SK-N-MC (cell line): ENCODE results near the gene DIAPH2.

Experiments used
- DNase-seq: peaks from one replicate; pipeline ENCODE4 v3.0.0-alpha.2; 2011; ENCODE audit warnings: low read depth, low spot score
- H3K27ac ChIP-seq: fragments of 200-600 bp; sonication (generic); 2 replicates; pipeline ENCODE4 v1.5.1; 2016; ENCODE audit warnings: mixed run types
- H3K36me3 ChIP-seq: fragments of 200-600 bp; sonication (generic); 2 replicates; pipeline ENCODE4 v1.6.1; 2017; ENCODE audit warnings: antibody characterized with exemption, low read length, mixed read lengths; ENCODE audit not compliant: insufficient read depth
- H3K4me3 ChIP-seq: fragments of 200-600 bp; sonication (generic); 2 replicates; pipeline ENCODE4 v1.5.1; 2016
- H3K9ac ChIP-seq: fragments of 200-600 bp; sonication (generic); 2 replicates; pipeline ENCODE4 v1.8.0; 2017; ENCODE audit warnings: mixed run types, mixed read lengths; ENCODE audit not compliant: insufficient read length
- H3K9me3 ChIP-seq: fragments of 200-600 bp; sonication (generic); 2 replicates; pipeline ENCODE4 v1.6.1; 2017; ENCODE audit warnings: low read depth, mild to moderate bottlenecking, antibody characterized with exemption, low read length, moderate library complexity, mixed read lengths
- EZH2 ChIP-seq: fragments of 200-600 bp; sonication (generic); IDR thresholded peaks from one replicate; pipeline ENCODE4 v1.6.1; 2017; ENCODE audit warnings: antibody characterized with exemption
- FOXP2 ChIP-seq: optimal IDR thresholded peaks from 2 replicates; pipeline ENCODE3; 2011; ENCODE audit warnings: mild to moderate bottlenecking, moderate library complexity; ENCODE audit not compliant: insufficient read depth; ENCODE audit errors: extremely low read length, control extremely low read depth
- POLR2AphosphoS5 ChIP-seq: IDR thresholded peaks from 2 replicates; pipeline ENCODE4 v1.6.1; 2012; ENCODE audit warnings: mild to moderate bottlenecking, low read depth, low read length, borderline replicate concordance

The DIAPH2 gene

DNA sequence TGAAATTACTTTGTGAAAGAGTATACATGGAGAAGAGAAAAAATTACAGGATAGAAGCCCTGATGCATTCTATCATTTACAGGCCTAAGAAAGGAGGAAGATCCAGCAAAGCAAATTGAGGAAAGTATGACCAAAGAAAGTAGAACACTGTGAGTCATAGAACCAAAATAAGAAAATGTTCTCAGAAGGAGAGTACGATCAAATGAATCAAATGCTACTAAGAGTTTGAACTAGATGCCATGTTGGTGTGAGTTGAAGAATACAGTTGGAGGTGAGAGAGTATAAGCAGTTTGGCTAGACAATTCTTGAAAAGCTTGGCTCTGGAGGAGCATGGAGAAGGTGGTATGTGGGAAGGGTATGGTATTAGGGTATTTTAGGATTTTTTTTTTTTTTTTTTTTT lies 360.8 kb downstream of the DIAPH2 start:
- no peak overlapping the region for H3K27ac ChIP-seq
- TF ChIP-seq POLR2AphosphoS5 (no peak), EZH2 (no peak), FOXP2 (no peak)
- no peaks in the 10 kb centered on the region for H3K36me3 ChIP-seq
- H3K4me3 ChIP-seq, result no peak overlapping the region
- no peak overlapping the region for H3K9ac ChIP-seq
- no peak for DNase-seq
- H3K9me3 ChIP-seq, result no peaks in the 10 kb centered on the region

DNA sequence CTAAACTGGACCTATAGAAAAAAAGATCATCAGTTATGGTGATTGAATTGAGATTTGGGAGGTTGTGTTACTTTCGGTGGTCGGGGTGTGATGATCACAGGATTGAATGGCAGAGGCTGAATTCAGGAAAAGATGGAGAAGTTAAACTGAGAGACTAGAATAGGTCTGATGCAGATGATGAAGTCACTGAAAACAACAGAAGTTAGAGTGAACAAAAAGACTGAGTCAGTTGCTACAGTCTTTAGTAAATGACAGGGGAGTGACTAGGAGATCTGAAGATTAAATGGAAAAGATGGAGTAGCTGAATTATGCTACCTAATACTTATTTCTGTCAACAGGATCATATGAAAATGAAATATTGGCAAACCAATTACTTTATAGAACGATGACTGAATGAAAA lies 362.2 kb downstream of the DIAPH2 start:
- Histone ChIP-seq H3K27ac (no peak overlapping the region), H3K9ac (no peak overlapping the region), H3K4me3 (no peak overlapping the region), H3K9me3 (no peaks in the 10 kb centered on the region), H3K36me3 (no peaks in the 10 kb centered on the region)
- no peak for DNase-seq
- TF ChIP-seq EZH2, result no peak
- TF ChIP-seq POLR2AphosphoS5, result no peak
- no peak for TF ChIP-seq FOXP2

- Histone ChIP-seq H3K4me3 (no peak overlapping the region), H3K36me3 (no peaks in the 10 kb centered on the region), H3K27ac (no peak overlapping the region), H3K9me3 (no peaks in the 10 kb centered on the region), H3K9ac (no peak overlapping the region)
- DNase-seq, result no peak
- TF ChIP-seq FOXP2 (no peak), EZH2 (no peak), POLR2AphosphoS5 (no peak)
Observed at GRCh38 chrX:97050392-97050791, 365.8 kb downstream of the DIAPH2 start.

DNA sequence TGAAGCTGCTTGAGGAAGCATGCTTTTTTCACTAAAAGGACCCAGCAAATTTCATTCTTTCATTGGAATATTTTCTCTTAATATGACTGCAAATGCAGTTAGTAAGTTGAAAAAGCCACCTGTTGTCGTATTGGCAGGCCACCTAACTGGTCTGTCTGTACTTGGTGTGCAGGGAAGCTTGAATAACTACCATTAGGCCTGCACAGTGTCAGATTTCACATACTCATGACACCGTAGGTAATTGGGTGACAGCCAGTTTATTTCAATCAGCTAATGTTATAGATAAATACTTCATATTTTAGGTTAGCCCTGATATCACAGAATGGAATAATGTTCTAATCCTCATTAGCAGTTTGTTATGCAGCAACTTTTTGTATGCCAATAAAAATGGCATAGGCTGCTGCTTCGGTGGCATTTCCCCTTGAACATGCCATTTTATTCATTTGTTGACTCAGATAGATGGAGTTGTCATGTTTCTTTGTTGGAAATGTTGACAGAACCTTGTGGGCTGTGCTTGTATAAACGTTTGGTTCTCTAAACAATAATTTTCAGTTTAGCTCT lies 372.8 kb downstream of the DIAPH2 start:
- H3K9me3 ChIP-seq, result no peaks in the 10 kb centered on the region
- H3K27ac ChIP-seq, result no peak overlapping the region
- H3K36me3 ChIP-seq, result no peaks in the 10 kb centered on the region
- no peak overlapping the region for H3K4me3 ChIP-seq
- no peak for DNase-seq
- H3K9ac ChIP-seq, result no peak overlapping the region
- TF ChIP-seq EZH2, result no peak
- no peak for TF ChIP-seq POLR2AphosphoS5
- no peak for TF ChIP-seq FOXP2

- no peak for TF ChIP-seq POLR2AphosphoS5
- TF ChIP-seq FOXP2, result no peak
- no peak for TF ChIP-seq EZH2
- no peaks in the 10 kb centered on the region for H3K9me3 ChIP-seq
- H3K27ac ChIP-seq, result no peak overlapping the region
- DNase-seq, result no peak
- H3K4me3 ChIP-seq, result no peak overlapping the region
- H3K36me3 ChIP-seq, result no peaks in the 10 kb centered on the region
- H3K9ac ChIP-seq, result no peak overlapping the region
Observed at GRCh38 chrX:97060020-97060419, 375.4 kb downstream of the DIAPH2 start.

GRCh38 chrX:97065066-97065465 lies 380.4 kb downstream of the DIAPH2 start:
- no peak for DNase-seq
- no peak for TF ChIP-seq FOXP2
- no peak for TF ChIP-seq POLR2AphosphoS5
- TF ChIP-seq EZH2, result no peak
- Histone ChIP-seq H3K9ac (no peak overlapping the region), H3K27ac (no peak overlapping the region), H3K4me3 (no peak overlapping the region), H3K9me3 (no peaks in the 10 kb centered on the region), H3K36me3 (no peaks in the 10 kb centered on the region)

DNA sequence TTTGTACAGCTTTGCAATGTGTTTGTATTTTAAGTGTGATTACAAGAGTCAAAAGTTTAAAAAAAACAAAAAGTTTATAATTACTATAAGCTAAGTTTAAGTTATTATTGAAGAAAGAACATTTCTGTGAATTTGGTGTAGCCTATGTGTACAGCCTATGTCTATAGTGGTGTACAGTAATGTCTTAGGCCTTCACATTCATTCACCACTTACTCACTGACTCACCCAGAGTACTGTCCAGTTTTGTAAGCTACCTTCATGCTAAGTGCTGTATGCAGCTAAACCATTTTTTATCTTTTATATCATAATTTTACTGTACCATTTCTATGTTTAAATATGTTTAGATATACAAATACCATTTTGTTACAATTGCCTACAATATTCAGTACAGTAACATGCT lies 381.3 kb downstream of the DIAPH2 start:
- Histone ChIP-seq H3K9ac (no peak overlapping the region), H3K36me3 (no peaks in the 10 kb centered on the region), H3K27ac (no peak overlapping the region), H3K4me3 (no peak overlapping the region), H3K9me3 (no peaks in the 10 kb centered on the region)
- no peak for DNase-seq
- TF ChIP-seq POLR2AphosphoS5 (no peak), EZH2 (no peak), FOXP2 (no peak)

DNA sequence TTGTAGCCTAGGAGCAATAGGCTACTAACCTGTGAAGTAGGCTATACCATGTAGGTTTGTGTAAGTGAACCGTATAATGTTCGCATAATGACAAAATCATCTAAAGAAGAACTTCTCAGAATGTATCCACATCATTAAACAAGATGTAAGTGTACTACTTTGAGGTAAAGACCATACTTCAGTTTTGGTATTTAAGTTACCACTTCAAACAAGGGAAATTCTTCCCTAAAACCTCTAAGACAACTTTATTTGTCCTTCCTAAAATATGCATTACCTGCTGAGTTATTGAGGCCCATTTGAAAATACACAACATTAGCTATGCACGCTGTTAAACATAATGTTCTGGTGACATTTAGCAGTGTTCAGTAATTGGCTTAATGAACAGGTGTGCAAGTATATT lies 381.7 kb downstream of the DIAPH2 start:
- Histone ChIP-seq H3K4me3 (no peak overlapping the region), H3K36me3 (no peaks in the 10 kb centered on the region), H3K9me3 (no peaks in the 10 kb centered on the region), H3K9ac (no peak overlapping the region), H3K27ac (no peak overlapping the region)
- DNase-seq, result no peak
- TF ChIP-seq EZH2 (no peak), POLR2AphosphoS5 (no peak), FOXP2 (no peak)

DNA sequence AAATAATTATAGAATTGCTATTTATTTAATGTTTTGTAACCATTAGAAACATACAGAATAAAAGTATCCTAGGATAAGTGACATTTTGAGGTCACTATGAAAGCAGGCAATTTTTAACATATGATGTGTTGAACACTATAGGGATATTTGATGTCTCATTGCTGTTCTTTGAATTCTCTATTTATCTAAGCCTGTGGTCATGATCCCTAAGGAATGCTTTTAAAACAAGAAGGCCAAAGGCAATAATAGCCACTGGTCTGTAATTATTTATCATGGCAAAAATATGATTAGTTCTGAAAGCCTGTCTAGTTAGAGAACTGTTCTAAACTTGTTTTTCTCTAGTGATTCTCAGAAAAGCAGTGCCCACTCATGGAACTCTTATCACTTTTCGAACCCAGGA lies 385.7 kb downstream of the DIAPH2 start:
- no peaks in the 10 kb centered on the region for H3K36me3 ChIP-seq
- DNase-seq, result no peak
- no peak overlapping the region for H3K9ac ChIP-seq
- TF ChIP-seq EZH2 (no peak), POLR2AphosphoS5 (no peak), FOXP2 (no peak)
- H3K27ac ChIP-seq, result no peak overlapping the region
- H3K4me3 ChIP-seq, result no peak overlapping the region
- no peaks in the 10 kb centered on the region for H3K9me3 ChIP-seq
